HCT116 (cell line): ENCODE measurements around the gene SEC24B. TPM values are rescaled to one million over a fixed set of nuclear protein-coding genes. Genes with fewer than 3 reads are reported as not detected.

Experiments used
- ATAC-seq: fragments of 200-7000 bp; cut with Tn5 transposase; 2 replicates; pipeline ENCODE4 v1.9.1; 2020; ENCODE audit warnings: mild to moderate bottlenecking, moderate library complexity
- BruUV-seq: library from RNA; stranded (reverse); fragments of 400-500 nt; replicated peaks from 2 replicates; lab custom pipeline; 2021; lab: Mats Ljungman, UMichigan
- CTCF ChIA-PET: fragments of 300-600 bp; sonication (Branson Sonifier 250); formaldehyde crosslinking; loops from one replicate; lab custom pipeline; 2021; ENCODE audit warnings: antibody characterized with exemption; lab: Charles Lee
- POLR2A ChIA-PET: fragments of 300-600, 350-600 bp; sonication (Branson Sonifier 250); formaldehyde crosslinking; loops from one replicate; lab custom pipeline; 2021; ENCODE audit warnings: antibody characterized with exemption; lab: Charles Lee
- RAD21 ChIA-PET, 2 experiments: fragments of 300-600 bp; sonication (Branson Sonifier 250); formaldehyde crosslinking; loops; one replicate each; lab custom pipeline; 2023; ENCODE audit warnings: low total read pairs in 2 of 2; ENCODE audit not compliant: uncharacterized antibody in 2 of 2, unreplicated experiment in 2 of 2, low non-redundant PET in 1 of 2; lab: Charles Lee
- DNase-seq: peaks from one replicate; pipeline ENCODE4 v3.0.0-alpha.2; 2010; ENCODE audit warnings: low read depth, low spot score
- H2AFZ ChIP-seq: fragments of 200-600 bp; shearing (Covaris generic), sonication (generic); 2 replicates; pipeline ENCODE4 v1.6.1; 2017; ENCODE audit warnings: low read depth, mixed run types, mixed read lengths, antibody characterized with exemption, low read length; ENCODE audit not compliant: poor library complexity, severe bottlenecking
- H3K27ac ChIP-seq: 2 replicates; pipeline ENCODE4 v1.5.1; 2012; ENCODE audit warnings: low read depth, low read length
- H3K27me3 ChIP-seq: fragments of 200-600 bp; sonication (generic); 2 replicates; pipeline ENCODE4 v1.6.1; 2016; ENCODE audit warnings: mixed run types, low read length, mixed read lengths; ENCODE audit not compliant: insufficient read depth
- H3K36me3 ChIP-seq, 2 experiments: fragments of 200-500 bp in 1 of 2; fragments of 200-600 bp in 1 of 2; sonication (Bioruptor generic) in 1 of 2; sonication (generic) in 1 of 2; 2 replicates each; pipeline versions ENCODE4 v1.5.1 to v1.6.1; 2014 to 2016; ENCODE audit warnings: low read length in 2 of 2, inconsistent platforms in 1 of 2, mixed read lengths in 1 of 2, mixed run types in 1 of 2; ENCODE audit not compliant: insufficient read depth in 2 of 2, control insufficient read depth in 1 of 2
- H3K4me1 ChIP-seq, 2 experiments: fragments of 200-600 bp in 1 of 2; sonication (generic) in 1 of 2; 2 replicates each; pipeline versions ENCODE4 v1.5.1 to v1.6.1; 2012 to 2017; ENCODE audit warnings: low read length in 2 of 2, inconsistent platforms in 1 of 2, mild to moderate bottlenecking in 1 of 2, mixed read lengths in 1 of 2, mixed run types in 1 of 2, moderate library complexity in 1 of 2; ENCODE audit not compliant: insufficient read depth in 2 of 2, control insufficient read depth in 1 of 2
- H3K4me2 ChIP-seq: fragments of 200-600 bp; sonication (generic); 2 replicates; pipeline ENCODE4 v1.6.1; 2017; ENCODE audit warnings: mixed run types, low read length, mixed read lengths
- H3K4me3 ChIP-seq, 2 experiments: fragments of 200-600 bp in 1 of 2; sonication (generic) in 1 of 2; replicated peaks in 1 of 2; 2 replicates each; pipeline ENCODE4 v1.5.1; 2011 to 2016; ENCODE audit warnings: low read length in 2 of 2, control low read depth in 1 of 2, low read depth in 1 of 2, mild to moderate bottlenecking in 1 of 2, mixed read lengths in 1 of 2, mixed run types in 1 of 2
- H3K79me2 ChIP-seq: fragments of 200-600 bp; sonication (generic); 2 replicates; pipeline ENCODE4 v1.6.1; 2017; ENCODE audit warnings: mild to moderate bottlenecking, mixed run types, low read length, moderate library complexity, mixed read lengths; ENCODE audit not compliant: insufficient read depth
- H3K9ac ChIP-seq: fragments of 200-600 bp; sonication (generic); 2 replicates; pipeline ENCODE4 v1.6.1; 2016; ENCODE audit warnings: low read length, mixed read lengths
- H3K9me2 ChIP-seq: fragments of 200-600 bp; sonication (generic), shearing (Covaris generic); 2 replicates; pipeline ENCODE4 v1.6.1; 2017; ENCODE audit warnings: mixed run types, mild to moderate bottlenecking, moderate library complexity; ENCODE audit not compliant: insufficient read depth
- H3K9me3 ChIP-seq, 2 experiments: fragments of 200-500 bp in 1 of 2; fragments of 200-600 bp in 1 of 2; sonication (Bioruptor generic) in 1 of 2; sonication (generic) in 1 of 2; 2 replicates each; pipeline ENCODE4 v1.6.1; 2014 to 2017; ENCODE audit warnings: low read length in 2 of 2, mixed read lengths in 2 of 2, inconsistent platforms in 1 of 2, low read depth in 1 of 2, mild to moderate bottlenecking in 1 of 2, mixed run types in 1 of 2, moderate library complexity in 1 of 2; ENCODE audit not compliant: control insufficient read depth in 1 of 2, insufficient read depth in 1 of 2
- H4K20me1 ChIP-seq: fragments of 200-600 bp; sonication (generic), shearing (Covaris generic); 2 replicates; pipeline ENCODE4 v1.6.1; 2017; ENCODE audit warnings: mixed run types, mild to moderate bottlenecking, moderate library complexity; ENCODE audit not compliant: insufficient read depth
- CTCF ChIP-seq, 3 experiments: fragments of 200-600 bp in 1 of 3; sonication (generic) in 1 of 3; IDR thresholded peaks in 2 of 3; conservative IDR thresholded peaks in 1 of 3; 2 replicates each; pipeline ENCODE4 v1.5.1; 2012 to 2017; ENCODE audit warnings: low read depth in 2 of 3, low read length in 2 of 3, antibody characterized with exemption in 1 of 3, borderline replicate concordance in 1 of 3, control low read depth in 1 of 3, mild to moderate bottlenecking in 1 of 3, mixed read lengths in 1 of 3, mixed run types in 1 of 3, moderate library complexity in 1 of 3; ENCODE audit not compliant: insufficient read depth in 1 of 3
- EGR1 ChIP-seq: IDR thresholded peaks from 2 replicates; pipeline ENCODE4 v1.6.1; 2012; ENCODE audit warnings: low read depth
- ELF1 ChIP-seq: IDR thresholded peaks from 2 replicates; pipeline ENCODE4 v1.6.1; 2012; ENCODE audit warnings: low read depth, borderline replicate concordance
- EZH2 ChIP-seq: fragments of 200-600 bp; sonication (generic); IDR thresholded peaks from 2 replicates; pipeline ENCODE4 v1.6.1; 2017; ENCODE audit warnings: antibody characterized with exemption, mixed run types
- JUND ChIP-seq: IDR thresholded peaks from 2 replicates; pipeline ENCODE4 v1.6.1; 2012
- REST ChIP-seq: IDR thresholded peaks from 2 replicates; pipeline ENCODE4 v1.6.1; 2012; ENCODE audit warnings: low read depth
- SP1 ChIP-seq: IDR thresholded peaks from 2 replicates; pipeline ENCODE4 v1.6.1; 2012; ENCODE audit warnings: low read depth
- TCF7L2 ChIP-seq: IDR thresholded peaks from 2 replicates; pipeline ENCODE4 v1.7.0; 2011; ENCODE audit warnings: borderline replicate concordance, inconsistent platforms; ENCODE audit not compliant: insufficient read depth, insufficient read length; ENCODE audit errors: extremely low read depth
- ZFX ChIP-seq: fragments of 450-650 bp; IDR thresholded peaks from 2 replicates; pipeline ENCODE4 v1.6.1; 2017
- intact Hi-C: fragments of 100-400 bp; cut with micrococcal nuclease; formaldehyde crosslinking; loops from 2 replicates; pipeline ENCODE4 v1.10.0; 2022
- total RNA-seq: library from RNA; stranded (reverse); gene quantifications from one replicate; pipeline ENCODE4 v1.2.1, GENCODE V29; 2021; ENCODE audit not compliant: unreplicated experiment

Gene SEC24B
- total RNA-seq, 1 experiment from 2014 or later = 33.0 TPM

- Histone ChIP-seq H3K9ac (no peak overlapping the region; the same call in 1 of the 2 replicates), H3K27me3 (no peaks in the 10 kb centered on the region), H4K20me1 (peaks cover 16% of the 10 kb centered on the region; the same call in 1 of the 2 replicates), H3K4me2 (peak overlapping the region; percentile 39), H3K9me2 (no peaks in the 10 kb centered on the region), H3K79me2 (peaks cover 99% of the 10 kb centered on the region), H3K36me3 (peaks cover 5 to 11% of the 10 kb centered on the region in 2 experiments; a peak in 2 of 4 replicates), H3K9me3 (no peaks in the 10 kb centered on the region), H3K4me3 (no peak overlapping the region), H3K4me1 (peaks cover 26 to 40% of the 10 kb centered on the region in 2 experiments), H3K27ac (no peak overlapping the region), H2AFZ (no peak overlapping the region)
- TF ChIP-seq TCF7L2 (no peak), CTCF (IDR thresholded peaks at IDR 0.05 in 2 of 3, conservative IDR thresholded peaks at IDR 0.05 in 1 of 3; ENCODE audit: borderline replicate concordance in 1 of 3, insufficient read depth in 1 of 3, low read depth in 2 of 3, low read length in 2 of 3) (no peak), ELF1 (no peak), EGR1 (no peak), REST (no peak), SP1 (no peak), EZH2 (no peak), JUND (no peak), ZFX (no peak)
- no peak for DNase-seq
- ChIA-PET POLR2A (no interaction called here), CTCF (no interaction called here), RAD21 (no interaction called here)
- no TSS peak for BruUV-seq
- intact Hi-C loops = no loop called here
- no peak for ATAC-seq
Observed at GRCh38 chr4:109441862-109442458, 8.3 kb downstream of the SEC24B start.
